ENCODE data around the gene RFTN1. TPM values are rescaled to one million over a fixed set of nuclear protein-coding genes. Genes with fewer than 3 reads are reported as not detected.

The RFTN1 gene
- total and polyA plus RNA-seq, 9 donors = 25.2 to 63.1 (median 46.4) TPM

- no peaks in the 10 kb centered on the region for H3K36me3 ChIP-seq
- H3K27ac ChIP-seq = no peak overlapping the region
- no peaks in the 10 kb centered on the region for H3K9me3 ChIP-seq
- TF ChIP-seq, protein P1, sequence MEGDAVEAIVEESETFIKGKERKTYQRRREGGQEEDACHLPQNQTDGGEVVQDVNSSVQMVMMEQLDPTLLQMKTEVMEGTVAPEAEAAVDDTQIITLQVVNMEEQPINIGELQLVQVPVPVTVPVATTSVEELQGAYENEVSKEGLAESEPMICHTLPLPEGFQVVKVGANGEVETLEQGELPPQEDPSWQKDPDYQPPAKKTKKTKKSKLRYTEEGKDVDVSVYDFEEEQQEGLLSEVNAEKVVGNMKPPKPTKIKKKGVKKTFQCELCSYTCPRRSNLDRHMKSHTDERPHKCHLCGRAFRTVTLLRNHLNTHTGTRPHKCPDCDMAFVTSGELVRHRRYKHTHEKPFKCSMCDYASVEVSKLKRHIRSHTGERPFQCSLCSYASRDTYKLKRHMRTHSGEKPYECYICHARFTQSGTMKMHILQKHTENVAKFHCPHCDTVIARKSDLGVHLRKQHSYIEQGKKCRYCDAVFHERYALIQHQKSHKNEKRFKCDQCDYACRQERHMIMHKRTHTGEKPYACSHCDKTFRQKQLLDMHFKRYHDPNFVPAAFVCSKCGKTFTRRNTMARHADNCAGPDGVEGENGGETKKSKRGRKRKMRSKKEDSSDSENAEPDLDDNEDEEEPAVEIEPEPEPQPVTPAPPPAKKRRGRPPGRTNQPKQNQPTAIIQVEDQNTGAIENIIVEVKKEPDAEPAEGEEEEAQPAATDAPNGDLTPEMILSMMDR (IDR thresholded peaks at IDR 0.05) = no peak
- TF ChIP-seq POLR2A (IDR thresholded peaks at IDR 0.05) (no peak), EP300 (IDR thresholded peaks at IDR 0.05) (no peak)
- no peak for DNase-seq
- intact Hi-C loops (cut with DNase I) = no loop called here
- WGBS, 3 donors = 83 to 93% (median 83%) methylated on average over 10 of the region's 10 CpGs
- peaks cover 7% of the 10 kb centered on the region for H3K4me1 ChIP-seq (ENCODE audit: insufficient read depth)
- no peaks in the 10 kb centered on the region for H3K27me3 ChIP-seq
- H3K4me3 ChIP-seq = no peak overlapping the region
These were observed 16.9 kb downstream of the RFTN1 start for GRCh38 chr3:16496408-16497222.

GRCh38 chr3:16496008-16496407 is 17.5 kb downstream of the RFTN1 start:
- H3K27ac ChIP-seq = no peak overlapping the region
- WGBS, 3 donors = 91 to 98% (median 96%) methylated on average over 2 of the region's 2 CpGs

DNA sequence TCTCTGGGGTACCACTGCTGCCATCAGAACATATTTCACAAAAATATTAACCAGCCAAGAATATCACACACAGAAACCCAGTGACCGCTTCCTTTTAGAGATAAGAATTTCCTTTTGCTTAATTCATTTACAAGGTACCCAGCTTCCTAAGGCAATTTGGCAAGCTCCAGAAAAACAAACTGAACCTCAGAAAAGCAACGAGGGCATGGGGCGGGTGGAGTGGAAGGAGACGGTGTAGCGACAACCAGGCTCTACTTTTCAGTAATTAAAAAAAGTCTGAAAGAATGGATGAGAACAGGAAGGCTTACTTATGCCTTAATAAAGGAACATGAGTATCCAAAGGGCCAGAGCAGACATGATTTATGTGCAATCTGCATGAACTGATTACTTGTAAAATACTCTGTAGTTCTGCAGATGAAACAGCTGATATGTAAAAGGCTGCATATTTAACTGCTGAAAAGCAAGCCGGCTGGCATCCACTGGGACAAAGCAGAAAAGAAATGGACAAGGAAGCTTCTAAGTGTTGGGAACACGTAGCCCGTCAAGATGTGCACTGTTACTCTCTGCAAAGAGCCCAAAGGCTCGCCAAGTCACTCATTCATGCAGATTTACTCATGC is 18.6 kb downstream of the RFTN1 start:
- Histone ChIP-seq H3K9me3 (no peaks in the 10 kb centered on the region), H3K27ac (no peak overlapping the region), H3K4me1 (ENCODE audit: insufficient read depth) (peaks cover 7% of the 10 kb centered on the region), H3K36me3 (no peaks in the 10 kb centered on the region), H3K4me3 (no peak overlapping the region), H3K27me3 (no peaks in the 10 kb centered on the region)
- TF ChIP-seq POLR2A (IDR thresholded peaks at IDR 0.05) (no peak), EP300 (IDR thresholded peaks at IDR 0.05) (no peak)
- TF ChIP-seq, protein P1 (IDR thresholded peaks at IDR 0.05) = no peak
- no peak for DNase-seq
- intact Hi-C loops (cut with DNase I) = no loop called here
- 58 to 64% (median 63%) methylated on average over 9 of the region's 9 CpGs for WGBS, 3 donors

More at GRCh38 chr3:16496008-16496407, 17.5 kb downstream of the RFTN1 start:
- TF ChIP-seq EP300 (IDR thresholded peaks at IDR 0.05) = no peak
- TF ChIP-seq, protein P1 (IDR thresholded peaks at IDR 0.05) = no peak
- no peak for TF ChIP-seq POLR2A (IDR thresholded peaks at IDR 0.05)
- Histone ChIP-seq H3K9me3 (no peaks in the 10 kb centered on the region), H3K4me3 (no peak overlapping the region), H3K4me1 (ENCODE audit: insufficient read depth) (peaks cover 7% of the 10 kb centered on the region), H3K36me3 (no peaks in the 10 kb centered on the region), H3K27me3 (no peaks in the 10 kb centered on the region)
- intact Hi-C loops (cut with DNase I) = no loop called here
- DNase-seq = no peak

- no peak overlapping the region for H3K27ac ChIP-seq
- intact Hi-C loops (cut with DNase I) = no loop called here
- WGBS, 3 donors = 87 to 90% (median 90%) methylated on average over 5 of the region's 5 CpGs
These were observed 19.4 kb downstream of the RFTN1 start for GRCh38 chr3:16494094-16494493.

More at GRCh38 chr3:16494094-16494493, 19.4 kb downstream of the RFTN1 start:
- no peak overlapping the region for H3K4me3 ChIP-seq
- TF ChIP-seq EP300 (IDR thresholded peaks at IDR 0.05) = no peak
- no peak for TF ChIP-seq POLR2A (IDR thresholded peaks at IDR 0.05)
- TF ChIP-seq, protein P1 (IDR thresholded peaks at IDR 0.05) = no peak
- no peaks in the 10 kb centered on the region for H3K27me3 ChIP-seq
- peaks cover 6% of the 10 kb centered on the region for H3K4me1 ChIP-seq (ENCODE audit: insufficient read depth)
- H3K9me3 ChIP-seq = no peaks in the 10 kb centered on the region
- no peaks in the 10 kb centered on the region for H3K36me3 ChIP-seq
- no peak for DNase-seq

All from ovary (tissue), 9 donors.